ENCODE data around the gene SP1. TPM values are rescaled to one million over a fixed set of nuclear protein-coding genes. Genes with fewer than 3 reads are reported as not detected.

The SP1 gene
- total and polyA plus RNA-seq, 9 of the 15 experiments (the other 6 are each of a cell fraction or from before 2014, with no cell fraction given), result 8.0 to 65.5 (median 41.6) TPM

DNA sequence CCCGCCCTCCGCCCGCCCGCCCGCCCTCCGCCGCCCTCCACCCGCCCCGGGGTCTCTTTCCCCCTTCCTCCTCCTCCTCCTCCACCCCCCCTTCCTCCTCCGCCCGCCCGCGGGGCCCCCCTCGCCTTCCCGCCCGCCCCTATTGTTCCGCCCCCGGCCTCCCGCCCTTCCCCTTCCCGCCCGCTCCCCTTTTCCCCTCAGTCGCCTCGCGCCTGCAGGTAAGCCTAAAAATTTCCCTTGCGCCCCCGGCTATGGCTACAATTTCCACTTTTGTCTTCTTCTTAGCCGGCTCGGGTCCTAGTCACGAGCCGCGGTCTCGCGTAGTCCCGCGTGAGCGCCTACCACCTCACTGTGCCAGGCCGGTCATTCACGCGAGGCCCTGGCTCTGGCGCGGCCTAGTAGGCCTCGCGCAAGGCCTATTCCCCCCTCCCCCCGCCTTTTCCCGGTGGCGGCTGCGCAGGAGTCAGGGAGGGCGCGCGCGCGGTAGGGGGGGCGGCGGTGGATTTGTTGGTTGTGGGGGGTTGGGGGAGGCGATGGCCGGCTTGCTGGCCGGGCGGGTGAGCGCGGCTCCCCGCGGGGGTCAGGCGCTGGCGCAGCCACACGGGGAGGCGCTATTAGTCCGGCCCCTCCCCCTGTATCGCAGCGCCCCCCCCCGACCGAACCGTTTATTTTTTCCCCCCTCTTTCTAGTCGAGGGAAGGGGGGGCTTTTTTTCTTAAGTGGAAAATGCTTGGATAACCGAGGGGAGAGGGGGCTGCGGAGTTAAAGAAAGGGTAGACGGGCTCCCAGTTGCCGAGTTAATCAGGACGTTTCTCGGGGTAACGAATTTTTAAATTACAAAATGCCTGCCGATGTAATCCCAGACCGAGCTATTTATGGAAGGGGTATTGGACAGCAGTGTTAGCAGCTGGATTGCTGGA is 72.4 kb downstream of the SP1 start (continued):
- TF ChIP-seq CHD4 (IDR thresholded peaks at IDR 0.05; ENCODE audit: insufficient read depth, insufficient replicate concordance, low read depth, low read length, poor library complexity, severe bottlenecking) (no peak), PPARD (CRISPR knock-in tag; IDR thresholded peaks at IDR 0.05) (no peak), ZNF217 (CRISPR knock-in tag; IDR thresholded peaks at IDR 0.05) (no peak), PCBP1 (IDR thresholded peaks at IDR 0.05; ENCODE audit: low read depth, low read length, poor library complexity, severe bottlenecking) (peak; percentile 97), SIX5 (IDR thresholded peaks at IDR 0.05; ENCODE audit: borderline replicate concordance in 1 of 2, insufficient read depth in 1 of 2, low read depth in 1 of 2, low read length in 2 of 2) (no peak), ZBTB7A (IDR thresholded peaks at IDR 0.05; ENCODE audit: borderline replicate concordance, control insufficient read depth, low read depth, low read length) (peak; percentile 80), KLF1 (tag; IDR thresholded peaks at IDR 0.05) (no peak), RBBP5 (IDR thresholded peaks at IDR 0.05; ENCODE audit: borderline replicate concordance, insufficient read depth, low read length, poor library complexity, severe bottlenecking) (peak; percentile 83), HDAC3 (IDR thresholded peaks at IDR 0.05; ENCODE audit: borderline replicate concordance, partially characterized antibody) (no peak), ZSCAN32 (CRISPR knock-in tag; IDR thresholded peaks at IDR 0.05) (no peak), CBX5 (IDR thresholded peaks at IDR 0.05; ENCODE audit: borderline replicate concordance, low read depth) (no peak), FOXM1 (IDR thresholded peaks at IDR 0.05; ENCODE audit: low read depth) (peak; percentile 55; the same call in 1 of the 2 replicates), FOXM1 (CRISPR knock-in tag; IDR thresholded peaks at IDR 0.05; ENCODE audit: low read depth) (peak; percentile 91; the same call in 1 of the 2 replicates), ZNF57 (CRISPR knock-in tag; IDR thresholded peaks at IDR 0.05) (no peak), ZNF146 (CRISPR knock-in tag; IDR thresholded peaks at IDR 0.05; ENCODE audit: unreplicated experiment) (no peak), CREB1 (IDR thresholded peaks at IDR 0.05) (peak; percentile 53; the same call in 1 of the 2 replicates), CREB1 (CRISPR knock-in tag; IDR thresholded peaks at IDR 0.05) (peak; percentile 26; the same call in 1 of the 2 replicates), CBFB (CRISPR knock-in tag; IDR thresholded peaks at IDR 0.05) (no peak), ZNF224 (CRISPR knock-in tag; IDR thresholded peaks at IDR 0.05) (no peak), MCM3 (IDR thresholded peaks at IDR 0.05) (no peak), ZZZ3 (IDR thresholded peaks at IDR 0.05) (peak; percentile 94)
- TF ChIP-seq, protein P1, sequence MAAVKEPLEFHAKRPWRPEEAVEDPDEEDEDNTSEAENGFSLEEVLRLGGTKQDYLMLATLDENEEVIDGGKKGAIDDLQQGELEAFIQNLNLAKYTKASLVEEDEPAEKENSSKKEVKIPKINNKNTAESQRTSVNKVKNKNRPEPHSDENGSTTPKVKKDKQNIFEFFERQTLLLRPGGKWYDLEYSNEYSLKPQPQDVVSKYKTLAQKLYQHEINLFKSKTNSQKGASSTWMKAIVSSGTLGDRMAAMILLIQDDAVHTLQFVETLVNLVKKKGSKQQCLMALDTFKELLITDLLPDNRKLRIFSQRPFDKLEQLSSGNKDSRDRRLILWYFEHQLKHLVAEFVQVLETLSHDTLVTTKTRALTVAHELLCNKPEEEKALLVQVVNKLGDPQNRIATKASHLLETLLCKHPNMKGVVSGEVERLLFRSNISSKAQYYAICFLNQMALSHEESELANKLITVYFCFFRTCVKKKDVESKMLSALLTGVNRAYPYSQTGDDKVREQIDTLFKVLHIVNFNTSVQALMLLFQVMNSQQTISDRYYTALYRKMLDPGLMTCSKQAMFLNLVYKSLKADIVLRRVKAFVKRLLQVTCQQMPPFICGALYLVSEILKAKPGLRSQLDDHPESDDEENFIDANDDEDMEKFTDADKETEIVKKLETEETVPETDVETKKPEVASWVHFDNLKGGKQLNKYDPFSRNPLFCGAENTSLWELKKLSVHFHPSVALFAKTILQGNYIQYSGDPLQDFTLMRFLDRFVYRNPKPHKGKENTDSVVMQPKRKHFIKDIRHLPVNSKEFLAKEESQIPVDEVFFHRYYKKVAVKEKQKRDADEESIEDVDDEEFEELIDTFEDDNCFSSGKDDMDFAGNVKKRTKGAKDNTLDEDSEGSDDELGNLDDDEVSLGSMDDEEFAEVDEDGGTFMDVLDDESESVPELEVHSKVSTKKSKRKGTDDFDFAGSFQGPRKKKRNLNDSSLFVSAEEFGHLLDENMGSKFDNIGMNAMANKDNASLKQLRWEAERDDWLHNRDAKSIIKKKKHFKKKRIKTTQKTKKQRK (IDR thresholded peaks at IDR 0.05; ENCODE audit: borderline replicate concordance, low read depth, low read length), result no peak
- TF ChIP-seq, protein P2, sequence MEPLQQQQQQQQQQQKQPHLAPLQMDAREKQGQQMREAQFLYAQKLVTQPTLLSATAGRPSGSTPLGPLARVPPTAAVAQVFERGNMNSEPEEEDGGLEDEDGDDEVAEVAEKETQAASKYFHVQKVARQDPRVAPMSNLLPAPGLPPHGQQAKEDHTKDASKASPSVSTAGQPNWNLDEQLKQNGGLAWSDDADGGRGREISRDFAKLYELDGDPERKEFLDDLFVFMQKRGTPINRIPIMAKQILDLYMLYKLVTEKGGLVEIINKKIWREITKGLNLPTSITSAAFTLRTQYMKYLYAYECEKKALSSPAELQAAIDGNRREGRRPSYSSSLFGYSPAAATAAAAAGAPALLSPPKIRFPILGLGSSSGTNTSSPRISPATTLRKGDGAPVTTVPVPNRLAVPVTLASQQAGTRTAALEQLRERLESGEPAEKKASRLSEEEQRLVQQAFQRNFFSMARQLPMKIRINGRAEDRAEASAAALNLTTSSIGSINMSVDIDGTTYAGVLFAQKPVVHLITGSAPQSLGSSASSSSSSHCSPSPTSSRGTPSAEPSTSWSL (CRISPR knock-in tag; IDR thresholded peaks at IDR 0.05; ENCODE audit: borderline replicate concordance), result no peak
